Peyer's patch (tissue), 4 donors: ENCODE measurements around the gene KCNMA1. TPM values are rescaled to one million over a fixed set of nuclear protein-coding genes. Genes with fewer than 3 reads are reported as not detected.

Experiments used
- DNase-seq, 3 donors: peaks; one replicate each; pipeline ENCODE4 v3.0.0-alpha.2; 2017 to 2019
- H3K27ac ChIP-seq, 4 donors: fragments of 200-600 bp; sonication (generic); one replicate each; pipeline ENCODE4 v1.5.1; 2016 to 2019
- H3K27me3 ChIP-seq, 2 donors: fragments of 200-600 bp; sonication (generic); one replicate each; pipeline ENCODE4 v1.5.1; 2019
- H3K36me3 ChIP-seq, 3 donors: fragments of 200-600 bp; sonication (generic); one replicate each; pipeline ENCODE4 v1.5.1; 2016 to 2019
- H3K4me1 ChIP-seq, 4 donors: fragments of 200-600 bp; sonication (generic); one replicate each; pipeline ENCODE4 v1.5.1; 2016 to 2019
- H3K4me3 ChIP-seq, 4 donors: fragments of 200-600 bp; sonication (generic); 1 replicate in 3 of 4; 2 replicates in 1 of 4; pipeline ENCODE4 v1.5.1; 2016 to 2019; ENCODE audit warnings: mild to moderate bottlenecking in 1 of 4
- H3K9me3 ChIP-seq, 4 donors: fragments of 200-600 bp; sonication (generic); one replicate each; pipeline ENCODE4 v1.5.1; 2016 to 2019; ENCODE audit warnings: mild to moderate bottlenecking in 1 of 4
- CTCF ChIP-seq, 6 experiments: fragments of 450-650 bp in 4 of 6; fragments of 200-600 bp in 2 of 6; sonication (generic) in 1 of 6; IDR thresholded peaks; one replicate each; pipeline ENCODE4 v1.5.1; 2017 to 2019; ENCODE audit warnings: antibody characterized with exemption in 6 of 6, mild to moderate bottlenecking in 3 of 6, moderate library complexity in 1 of 6
- POLR2A ChIP-seq, 2 donors: fragments of 450-650 bp; IDR thresholded peaks; one replicate each; pipeline ENCODE4 v1.5.1; 2017; ENCODE audit warnings: antibody characterized with exemption in 2 of 2, mild to moderate bottlenecking in 2 of 2, moderate library complexity in 2 of 2
- total RNA-seq, 4 donors: library from RNA; depleted of rRNA; stranded (reverse); fragments of >200 nt; gene quantifications; one replicate each; pipeline ENCODE4 v1.1.0, GENCODE V29; 2016

KCNMA1 gene
- total RNA-seq, 4 donors from 2014 or later: 17.8 to 29.1 (median 23.9) TPM

DNA sequence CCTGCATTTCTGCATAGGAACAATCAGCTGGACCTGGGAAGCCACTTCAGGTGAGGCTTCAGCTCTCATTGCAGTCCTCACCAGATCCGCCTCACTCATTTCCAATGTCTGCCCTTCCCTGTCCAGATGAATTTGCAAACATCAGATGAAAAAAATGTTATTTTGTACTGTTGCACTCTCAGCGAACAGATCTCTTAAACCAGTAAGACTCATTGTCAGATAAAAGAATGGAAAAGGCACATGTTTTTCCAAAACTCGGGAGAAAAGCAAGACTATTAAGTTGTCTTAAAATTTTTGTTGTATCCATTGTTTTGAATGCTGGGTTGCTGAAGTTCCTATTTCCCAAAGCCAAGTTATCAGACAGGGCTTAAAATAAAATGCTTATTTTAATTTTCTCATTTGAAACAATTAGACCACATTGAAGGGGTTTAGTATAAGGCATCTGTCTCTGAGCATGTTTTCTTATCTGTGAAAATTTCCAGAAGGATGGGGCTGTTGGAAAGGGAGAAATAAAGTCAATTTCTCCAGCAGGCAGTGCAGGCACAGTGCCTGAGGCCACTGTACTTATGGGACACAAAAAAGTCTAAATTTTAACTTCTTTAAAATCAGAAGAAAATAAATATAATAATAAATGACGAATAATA lies 396.8 kb downstream of the KCNMA1 start:
- no peaks in the 10 kb centered on the region for H3K27me3 ChIP-seq
- H3K9me3 ChIP-seq: no peaks in the 10 kb centered on the region
- DNase-seq: no peak
- H3K4me1 ChIP-seq: peaks cover 0 to 3% (median 0%) of the 10 kb centered on the region in 4 donors
- no peaks in the 10 kb centered on the region for H3K36me3 ChIP-seq
- H3K27ac ChIP-seq: peak overlapping the region in 1 of 4 donors; percentile 64
- TF ChIP-seq CTCF (IDR thresholded peaks at IDR 0.05) (no peak), POLR2A (IDR thresholded peaks at IDR 0.05) (no peak)
- H3K4me3 ChIP-seq: no peak overlapping the region

DNA sequence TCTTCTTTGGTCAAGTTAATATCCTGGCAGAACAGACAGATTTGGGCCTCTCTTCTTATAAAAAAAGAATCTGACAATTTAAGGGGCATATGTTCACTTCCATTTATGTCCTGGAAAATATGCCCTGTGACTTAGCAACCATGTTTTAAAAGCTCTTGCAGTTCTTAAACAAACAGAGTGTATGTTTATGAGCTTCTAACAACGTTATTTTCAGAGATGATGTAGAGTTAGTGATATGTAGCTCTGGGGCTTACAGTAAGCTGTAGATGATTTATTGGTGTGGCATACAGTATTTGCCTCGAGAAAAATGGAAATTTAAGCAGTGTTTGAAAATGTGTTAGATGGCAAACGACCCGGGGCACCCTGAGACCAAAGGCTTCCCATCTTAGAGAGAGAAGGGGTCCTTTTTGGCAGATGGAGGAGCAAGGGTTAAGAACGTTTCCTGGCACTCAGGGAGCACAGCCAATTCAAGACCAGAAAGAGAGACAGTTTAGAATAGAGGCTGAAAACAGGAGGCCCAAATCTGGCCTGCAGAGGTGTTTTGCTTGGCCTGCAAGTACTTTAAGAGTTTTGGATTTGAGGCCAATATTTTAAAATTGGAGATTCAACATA lies 397.5 kb downstream of the KCNMA1 start:
- TF ChIP-seq POLR2A (IDR thresholded peaks at IDR 0.05) (no peak), CTCF (IDR thresholded peaks at IDR 0.05) (no peak)
- no peaks in the 10 kb centered on the region for H3K36me3 ChIP-seq
- H3K9me3 ChIP-seq: no peaks in the 10 kb centered on the region
- no peak for DNase-seq
- H3K4me1 ChIP-seq: peaks cover 0 to 3% (median 0%) of the 10 kb centered on the region in 4 donors
- H3K4me3 ChIP-seq: no peak overlapping the region
- peak overlapping the region in 1 of 4 donors; percentile 64 for H3K27ac ChIP-seq
- no peaks in the 10 kb centered on the region for H3K27me3 ChIP-seq

GRCh38 chr10:77237120-77237519 lies 400.5 kb downstream of the KCNMA1 start:
- H3K4me1 ChIP-seq: peaks cover 0 to 3% (median 0%) of the 10 kb centered on the region in 4 donors

GRCh38 chr10:77236700-77237099 lies 400.9 kb downstream of the KCNMA1 start:
- Histone ChIP-seq H3K4me1 (peaks cover 0 to 3% (median 0%) of the 10 kb centered on the region in 4 donors), H3K27me3 (no peaks in the 10 kb centered on the region), H3K9me3 (no peaks in the 10 kb centered on the region), H3K27ac (peak overlapping the region in 1 of 4 donors; percentile 49), H3K36me3 (no peaks in the 10 kb centered on the region), H3K4me3 (no peak overlapping the region)
- DNase-seq: no peak
- no peak for TF ChIP-seq POLR2A (IDR thresholded peaks at IDR 0.05)
- no peak for TF ChIP-seq CTCF (IDR thresholded peaks at IDR 0.05)

More at GRCh38 chr10:77237120-77237519, 400.5 kb downstream of the KCNMA1 start:
- Histone ChIP-seq H3K36me3 (no peaks in the 10 kb centered on the region), H3K27me3 (no peaks in the 10 kb centered on the region), H3K27ac (peak overlapping the region in 1 of 4 donors; percentile 49), H3K4me3 (no peak overlapping the region), H3K9me3 (no peaks in the 10 kb centered on the region)
- TF ChIP-seq CTCF (IDR thresholded peaks at IDR 0.05): no peak
- no peak for TF ChIP-seq POLR2A (IDR thresholded peaks at IDR 0.05)
- no peak for DNase-seq

- TF ChIP-seq CTCF (IDR thresholded peaks at IDR 0.05): no peak
- Histone ChIP-seq H3K9me3 (no peaks in the 10 kb centered on the region), H3K27ac (peak overlapping the region in 1 of 4 donors; percentile 49), H3K36me3 (no peaks in the 10 kb centered on the region), H3K4me1 (peaks cover 0 to 3% (median 0%) of the 10 kb centered on the region in 4 donors), H3K27me3 (no peaks in the 10 kb centered on the region), H3K4me3 (no peak overlapping the region)
- DNase-seq: no peak
Measured at GRCh38 chr10:77236029-77236428, 401.6 kb downstream of the KCNMA1 start.
